Hematopoietic multipotent progenitor cell (in vitro differentiated cells): ENCODE results near the gene MYBPH. TPM values are rescaled to one million over a fixed set of nuclear protein-coding genes. Genes with fewer than 3 reads are reported as not detected.
A peak's percentile ranks its signal among the peaks of the same experiment; 100 is the strongest.

Experiments used
- DNase-seq, 3 donors: peaks; one replicate each; pipeline ENCODE4 v3.0.0-alpha.2; 2011 to 2015; ENCODE audit warnings: low read depth in 2 of 3, low spot score in 2 of 3
- total RNA-seq: library from RNA; depleted of rRNA; stranded (reverse); fragments of >200 nt; gene quantifications from one replicate; pipeline ENCODE4 v1.2.3, GENCODE V29; 2012

The MYBPH gene
- total RNA-seq, 1 donor, result not detected

DNA sequence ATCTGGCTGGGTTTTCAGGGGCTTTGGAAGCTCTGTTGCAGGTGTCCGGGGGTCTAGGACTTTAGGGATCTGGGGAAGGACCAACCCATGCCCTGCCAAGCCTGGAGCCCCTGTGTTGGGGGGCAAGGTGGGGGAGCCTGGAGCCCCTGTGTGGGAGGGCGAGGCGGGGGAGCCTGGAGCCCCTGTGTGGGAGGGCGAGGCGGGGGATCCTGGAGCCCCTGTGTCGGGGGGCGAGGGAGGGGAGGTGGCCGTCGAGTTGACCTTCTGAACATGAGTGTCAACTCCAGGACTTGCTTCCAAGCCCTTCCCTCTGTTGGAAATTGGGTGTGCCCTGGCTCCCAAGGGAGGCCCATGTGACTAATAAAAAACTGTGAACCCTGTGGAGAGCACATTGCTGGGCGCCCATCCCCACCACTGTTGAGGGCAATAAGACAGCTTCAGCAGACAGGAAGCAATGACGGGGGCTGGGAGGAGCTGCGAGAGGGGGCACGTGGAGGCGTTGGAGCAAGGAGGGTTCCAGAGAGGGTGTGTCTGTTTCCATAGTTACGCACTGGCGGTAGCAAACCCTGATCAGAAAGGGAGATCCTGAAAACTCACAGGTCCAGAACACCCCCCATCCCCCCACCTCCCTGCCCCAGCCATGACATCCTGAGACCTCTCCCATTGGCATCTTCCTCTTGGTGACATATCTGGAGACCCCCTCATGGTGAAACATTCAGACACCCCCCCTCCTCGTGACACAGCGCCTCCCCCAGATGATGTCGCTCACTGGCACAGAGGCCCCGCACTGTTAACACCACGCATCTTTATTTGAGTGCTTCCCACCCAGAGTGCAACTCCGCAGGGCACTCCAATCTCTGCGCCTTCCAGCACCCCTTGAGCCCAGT is 8.4 kb downstream of the MYBPH start:
- DNase-seq, result peak in 2 of 3 donors; percentile 22 to 47

DNA sequence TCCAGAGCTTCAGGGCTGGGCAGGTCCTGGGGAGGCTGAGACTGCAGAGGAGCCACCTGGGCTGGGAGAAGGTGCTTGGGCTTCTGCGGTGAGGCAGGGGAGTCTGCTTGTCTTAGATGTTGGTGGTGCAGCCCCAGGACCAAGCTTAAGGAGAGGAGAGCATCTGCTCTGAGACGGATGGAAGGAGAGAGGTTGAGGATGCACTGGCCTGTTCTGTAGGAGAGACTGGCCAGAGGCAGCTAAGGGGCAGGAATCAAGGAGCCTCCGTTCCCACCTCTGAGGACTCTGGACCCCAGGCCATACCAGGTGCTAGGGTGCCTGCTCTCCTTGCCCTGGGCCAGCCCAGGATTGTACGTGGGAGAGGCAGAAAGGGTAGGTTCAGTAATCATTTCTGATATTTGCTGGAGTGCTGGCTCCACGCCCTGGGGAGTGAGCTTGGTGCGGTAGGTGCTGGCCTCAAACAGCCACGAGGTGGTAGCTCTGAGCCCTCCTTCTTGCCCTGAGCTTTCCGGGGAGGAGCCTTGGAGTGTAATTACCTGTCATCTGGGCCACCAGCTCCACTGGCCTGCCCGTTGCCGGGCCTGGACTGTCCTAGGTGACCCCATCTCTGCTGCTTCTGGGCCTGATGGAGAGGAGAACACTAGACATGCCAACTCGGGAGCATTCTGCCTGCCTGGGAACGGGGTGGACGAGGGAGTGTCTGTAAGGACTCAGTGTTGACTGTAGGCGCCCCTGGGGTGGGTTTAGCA is 9.3 kb downstream of the MYBPH start:
- peak in 2 of 3 donors; percentile 30 to 50 for DNase-seq

DNA sequence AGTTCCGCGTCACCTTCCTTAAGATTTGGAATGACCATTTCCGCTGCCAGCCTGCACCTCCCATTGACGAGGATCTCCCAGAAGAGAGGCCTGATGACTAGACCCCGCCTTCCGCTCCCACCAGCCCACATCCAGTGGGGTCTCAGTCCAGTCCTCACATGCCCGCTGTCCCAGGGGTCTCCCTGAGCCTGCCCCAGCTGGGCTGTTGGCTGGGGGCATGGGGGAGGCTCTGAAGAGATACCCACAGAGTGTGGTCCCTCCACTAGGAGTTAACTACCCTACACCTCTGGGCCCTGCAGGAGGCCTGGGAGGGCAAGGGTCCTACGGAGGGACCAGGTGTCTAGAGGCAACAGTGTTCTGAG is 9.8 kb downstream of the MYBPH start:
- DNase-seq, result no peak

DNA sequence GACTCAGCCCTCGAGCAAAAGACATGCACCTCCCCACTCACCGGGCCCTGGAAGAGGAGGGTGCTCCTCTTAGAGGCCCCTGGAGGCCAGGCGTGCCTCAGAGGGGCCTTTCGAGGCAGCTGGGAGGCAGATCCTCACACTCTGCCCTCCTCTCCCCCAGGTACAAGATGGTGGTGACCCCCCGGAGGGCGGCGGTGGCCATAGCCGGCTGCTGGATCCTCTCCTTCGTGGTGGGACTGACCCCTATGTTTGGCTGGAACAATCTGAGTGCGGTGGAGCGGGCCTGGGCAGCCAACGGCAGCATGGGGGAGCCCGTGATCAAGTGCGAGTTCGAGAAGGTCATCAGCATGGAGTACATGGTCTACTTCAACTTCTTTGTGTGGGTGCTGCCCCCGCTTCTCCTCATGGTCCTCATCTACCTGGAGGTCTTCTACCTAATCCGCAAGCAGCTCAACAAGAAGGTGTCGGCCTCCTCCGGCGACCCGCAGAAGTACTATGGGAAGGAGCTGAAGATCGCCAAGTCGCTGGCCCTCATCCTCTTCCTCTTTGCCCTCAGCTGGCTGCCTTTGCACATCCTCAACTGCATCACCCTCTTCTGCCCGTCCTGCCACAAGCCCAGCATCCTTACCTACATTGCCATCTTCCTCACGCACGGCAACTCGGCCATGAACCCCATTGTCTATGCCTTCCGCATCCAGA is 10.4 kb downstream of the MYBPH start:
- no peak for DNase-seq

DNA sequence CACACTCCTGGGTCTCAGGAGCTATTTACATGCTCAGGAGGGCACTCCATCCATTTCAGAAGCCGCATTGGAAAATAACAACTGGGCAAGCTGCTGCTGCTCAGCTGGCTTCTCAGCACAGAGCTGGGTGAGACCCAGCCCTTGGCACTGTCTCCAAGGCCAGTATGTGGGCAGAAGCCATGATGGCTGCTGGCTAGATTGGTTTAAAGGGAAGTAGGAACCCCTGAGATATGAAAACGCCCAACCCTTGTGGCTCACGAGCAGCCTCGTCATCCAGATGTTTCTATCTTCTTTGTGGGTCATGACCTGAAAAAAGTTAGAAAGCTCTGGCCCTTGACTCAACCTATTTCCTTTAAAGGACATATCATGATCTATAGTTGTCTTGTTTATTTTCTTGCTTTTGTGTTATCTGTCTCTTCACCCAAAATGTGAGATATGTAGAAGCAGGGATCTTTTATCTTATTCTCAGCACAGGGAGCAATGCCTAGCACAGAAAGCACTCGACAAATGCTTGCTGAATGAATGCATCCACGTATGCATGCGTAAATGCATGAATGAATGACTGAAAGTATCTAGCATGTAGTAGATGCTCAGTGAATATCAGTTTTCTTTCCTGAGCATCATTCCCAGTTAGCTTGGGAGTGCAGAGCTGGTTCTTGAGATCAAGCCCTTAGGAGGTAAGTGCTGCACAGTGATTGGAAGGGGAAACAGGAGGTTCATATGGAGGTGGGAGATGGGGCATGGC is 11.6 kb downstream of the MYBPH start:
- DNase-seq, result peak in 2 of 3 donors; percentile 26 to 51

DNA sequence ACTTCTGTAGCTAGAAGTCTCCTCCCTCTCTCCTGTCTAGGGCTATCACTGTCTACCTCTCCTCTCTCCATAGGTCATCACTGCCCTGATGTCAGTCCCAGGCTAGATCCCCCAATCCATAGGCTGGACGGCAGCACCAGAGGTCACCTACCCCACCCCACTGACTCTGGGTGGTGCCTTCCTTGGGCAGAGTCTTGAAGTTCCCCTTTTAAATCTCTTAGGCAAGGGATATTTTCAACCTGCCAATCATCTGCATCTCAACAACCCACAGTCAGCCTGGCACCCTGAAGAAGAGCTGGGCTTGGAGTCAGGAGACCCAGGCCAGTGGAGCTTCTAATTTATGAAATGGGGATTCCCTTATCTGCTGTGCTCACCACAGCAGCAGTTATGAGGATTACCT is 13.2 kb downstream of the MYBPH start:
- DNase-seq, result no peak

DNA sequence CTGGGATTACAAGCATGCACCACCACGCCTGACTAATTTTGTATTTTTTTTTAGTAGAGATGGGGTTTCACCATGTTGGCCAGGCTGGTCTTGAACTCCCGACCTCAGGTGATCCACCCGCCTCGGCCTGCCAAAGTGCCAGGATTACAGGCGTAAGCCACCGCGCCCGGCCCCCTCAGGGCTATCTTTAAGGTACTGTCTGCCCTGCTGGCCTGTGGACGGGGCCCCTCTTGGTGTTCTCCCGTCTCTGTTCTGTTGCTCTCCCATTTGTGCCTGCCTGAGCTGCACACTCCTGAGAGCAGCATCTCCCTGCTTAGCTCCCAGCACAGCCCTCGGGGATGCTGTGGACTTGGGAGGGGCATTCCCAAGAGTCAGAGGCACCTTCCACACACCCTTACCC is 13.9 kb downstream of the MYBPH start:
- DNase-seq, result no peak

DNA sequence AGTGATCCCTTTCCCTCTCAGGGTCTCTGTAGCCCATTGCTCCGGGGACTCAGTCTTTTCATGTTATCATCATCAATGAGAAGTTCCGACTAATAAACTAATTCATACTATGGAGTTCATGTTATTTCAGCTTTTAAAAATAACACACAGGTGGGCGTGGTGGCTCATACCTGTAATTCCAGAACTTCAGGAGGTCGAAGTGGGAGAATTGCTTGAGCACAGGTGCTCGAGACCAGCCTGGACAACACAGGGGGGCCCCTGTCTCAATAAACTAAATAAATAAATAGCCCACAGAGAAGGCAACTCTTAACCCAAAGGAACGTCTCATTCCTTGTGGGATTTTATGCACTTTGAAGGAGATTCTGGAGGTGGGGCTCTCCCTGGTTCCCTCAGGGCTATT is 14.5 kb downstream of the MYBPH start:
- DNase-seq, result no peak

DNA sequence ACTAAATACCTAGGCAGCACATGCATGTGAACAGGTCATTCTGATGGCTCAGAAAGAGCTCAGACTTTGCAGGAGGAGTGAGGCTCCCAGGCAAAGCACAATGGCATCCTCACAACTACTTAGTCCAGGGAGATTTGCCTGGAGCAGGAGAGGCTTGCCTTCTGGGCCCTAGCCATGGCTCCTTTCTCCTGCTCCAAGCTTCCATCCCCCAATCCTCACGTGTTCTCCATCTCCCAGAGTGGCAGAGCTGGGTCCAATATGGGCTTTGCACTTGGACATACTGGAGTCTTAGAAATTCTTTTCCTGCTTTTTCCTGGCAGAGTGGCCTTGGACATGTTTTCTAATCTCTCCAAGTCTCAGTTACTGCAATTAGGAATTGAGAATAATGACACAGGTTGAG is 15.8 kb downstream of the MYBPH start:
- DNase-seq, result no peak

DNA sequence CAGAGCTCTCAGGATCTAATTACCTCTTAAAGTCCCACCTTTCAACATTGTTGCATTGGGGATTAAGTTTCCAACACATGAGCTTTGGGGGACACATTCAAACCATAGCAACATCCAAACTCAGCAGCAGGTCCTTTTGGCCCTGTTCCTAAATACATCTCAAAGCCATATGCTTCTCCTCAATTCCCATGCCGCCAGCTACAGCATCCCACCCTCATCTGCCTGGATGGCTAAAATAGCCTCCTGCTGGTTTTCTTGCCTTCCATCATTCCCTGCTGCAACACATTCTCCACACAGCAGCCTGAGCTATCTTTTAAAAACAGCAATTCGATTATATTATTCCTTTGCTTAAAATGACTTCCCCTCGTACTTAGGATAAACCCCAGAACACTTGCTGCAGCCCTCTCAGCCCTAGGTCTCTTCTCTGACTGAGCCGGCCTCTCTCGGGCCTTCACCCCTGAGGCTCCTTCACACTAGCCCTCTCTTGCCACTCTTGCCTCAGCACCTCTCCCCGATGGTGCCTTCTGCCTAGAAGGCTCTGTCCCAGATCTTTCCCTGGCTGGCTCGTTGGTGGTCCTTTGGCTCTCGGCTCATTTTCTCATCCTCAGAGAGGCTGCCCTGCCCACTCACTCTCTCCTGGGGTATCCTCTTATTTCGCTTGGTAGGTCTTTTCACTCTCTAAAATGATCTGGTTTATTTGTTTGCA is 16.5 kb downstream of the MYBPH start:
- no peak for DNase-seq

DNA sequence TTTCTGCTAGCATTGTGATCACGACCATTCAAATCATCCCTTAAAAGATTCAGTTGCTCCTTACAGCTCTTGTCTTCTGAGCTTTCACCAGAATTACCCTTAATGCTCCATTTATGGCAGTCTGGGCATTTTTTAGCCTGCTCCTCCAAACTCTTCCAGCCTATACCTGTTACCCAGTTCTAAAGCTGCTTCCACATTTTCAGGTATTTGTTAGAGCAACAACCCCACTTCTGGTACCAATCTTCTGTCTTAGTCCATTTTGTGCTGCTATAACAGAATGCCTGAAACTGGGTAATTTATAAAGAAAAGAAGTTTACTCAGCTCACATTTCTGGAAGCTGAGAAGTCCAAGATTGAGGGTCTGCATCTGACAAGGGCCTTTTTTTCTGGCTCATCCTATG is 17.2 kb downstream of the MYBPH start:
- DNase-seq, result no peak

DNA sequence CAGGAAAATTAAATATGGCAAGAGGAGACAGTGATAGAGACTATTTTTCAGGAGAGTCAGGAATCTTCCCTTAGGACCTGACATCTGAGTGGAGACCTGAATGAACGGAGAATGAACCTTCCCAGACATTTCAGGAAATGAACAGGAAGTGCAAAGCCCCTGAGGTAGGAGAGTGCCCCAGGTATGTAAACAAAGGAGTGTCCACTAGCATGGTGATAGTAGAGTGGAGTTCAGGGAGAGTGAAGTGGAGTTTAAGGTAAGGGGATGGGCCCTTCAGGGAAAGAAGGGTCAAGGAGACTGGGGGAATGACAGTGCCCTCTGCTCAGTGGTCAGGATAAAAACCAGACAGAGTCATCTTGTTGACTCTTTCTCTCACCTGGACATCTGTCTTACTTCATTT is 19.3 kb downstream of the MYBPH start:
- DNase-seq, result no peak

DNA sequence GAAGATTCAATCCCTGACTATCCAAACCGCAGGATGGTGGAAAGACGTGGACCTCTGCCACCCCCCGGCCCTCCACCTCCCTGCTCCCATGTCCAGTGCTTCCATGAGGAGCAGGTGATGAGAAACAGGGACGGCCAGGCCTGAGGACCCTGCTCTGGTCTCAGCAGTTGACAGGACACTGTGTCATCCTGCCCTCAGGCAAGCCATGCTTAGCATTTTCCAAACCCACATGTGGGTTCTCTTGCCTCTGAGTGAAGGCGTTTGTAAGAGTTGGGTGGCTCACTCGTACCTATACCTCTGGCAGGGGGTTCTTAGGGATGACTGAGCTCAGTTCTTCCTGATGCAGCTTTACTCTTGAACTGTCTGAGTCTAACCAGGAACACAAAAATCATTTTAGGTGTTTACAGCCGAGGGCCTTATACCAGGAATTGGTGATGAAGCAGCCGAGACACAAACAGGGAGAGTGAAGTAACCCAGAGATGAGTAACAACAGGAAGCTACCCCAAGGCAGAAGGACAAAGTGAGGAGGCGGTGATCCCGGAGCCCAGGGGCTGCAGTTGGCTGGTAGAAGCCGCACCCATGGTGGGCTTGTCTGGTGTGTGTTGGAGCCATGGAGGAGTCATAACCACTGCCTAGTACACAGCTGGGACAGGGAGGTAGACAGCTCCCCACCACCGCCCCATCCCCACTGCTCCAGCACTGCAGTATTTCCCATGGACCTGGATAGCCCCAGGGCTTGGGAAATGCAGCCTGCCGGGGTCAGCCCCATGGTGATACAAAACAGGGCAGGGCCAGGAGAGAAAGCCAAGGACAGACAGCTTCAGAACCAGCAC is 21.4 kb downstream of the MYBPH start:
- DNase-seq, result no peak

DNA sequence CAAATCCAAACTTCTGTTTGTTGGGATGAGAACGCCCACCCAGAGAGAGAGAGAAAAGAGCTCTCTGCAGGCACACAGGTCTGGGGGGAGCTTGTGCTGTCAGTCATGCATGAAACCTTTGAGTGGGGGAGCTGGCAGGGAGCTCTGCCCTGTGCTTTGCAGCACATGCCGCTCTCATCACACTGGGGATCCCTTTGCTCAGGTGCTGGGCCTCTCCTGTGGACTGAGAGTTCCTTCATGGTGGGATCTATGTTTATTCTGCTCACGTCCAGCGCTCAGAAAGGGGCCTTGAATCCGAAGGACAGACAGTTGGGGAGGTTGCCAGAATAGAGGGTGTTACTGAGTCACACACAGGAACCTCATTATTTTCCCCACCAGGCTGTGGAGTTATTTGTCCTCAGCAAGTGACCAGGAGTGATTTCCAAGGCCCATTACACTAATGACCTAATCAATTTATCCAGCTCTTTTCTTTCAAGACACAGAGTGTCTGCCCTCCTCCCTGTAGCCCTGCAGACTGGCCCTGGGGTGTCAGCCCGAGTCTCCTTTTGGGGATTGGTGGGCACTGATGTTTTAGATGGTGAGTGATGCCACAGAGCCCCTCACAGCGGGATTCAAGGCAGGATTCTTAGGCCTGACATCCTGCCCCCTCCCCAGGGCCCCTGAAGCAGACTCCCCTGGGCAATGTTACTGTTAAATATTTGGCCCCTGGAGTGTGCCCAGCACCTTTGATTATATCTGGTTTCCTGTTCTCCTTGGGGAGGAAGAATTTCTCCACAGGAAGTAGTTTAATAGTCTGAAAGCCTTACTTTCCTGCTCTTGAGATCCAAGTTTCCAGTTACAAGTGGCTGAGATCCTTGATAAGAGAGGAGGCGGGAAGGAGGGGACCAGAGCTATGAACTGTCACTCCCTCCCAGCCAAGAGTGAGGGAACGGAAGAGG is 22.3 kb downstream of the MYBPH start:
- no peak for DNase-seq

DNA sequence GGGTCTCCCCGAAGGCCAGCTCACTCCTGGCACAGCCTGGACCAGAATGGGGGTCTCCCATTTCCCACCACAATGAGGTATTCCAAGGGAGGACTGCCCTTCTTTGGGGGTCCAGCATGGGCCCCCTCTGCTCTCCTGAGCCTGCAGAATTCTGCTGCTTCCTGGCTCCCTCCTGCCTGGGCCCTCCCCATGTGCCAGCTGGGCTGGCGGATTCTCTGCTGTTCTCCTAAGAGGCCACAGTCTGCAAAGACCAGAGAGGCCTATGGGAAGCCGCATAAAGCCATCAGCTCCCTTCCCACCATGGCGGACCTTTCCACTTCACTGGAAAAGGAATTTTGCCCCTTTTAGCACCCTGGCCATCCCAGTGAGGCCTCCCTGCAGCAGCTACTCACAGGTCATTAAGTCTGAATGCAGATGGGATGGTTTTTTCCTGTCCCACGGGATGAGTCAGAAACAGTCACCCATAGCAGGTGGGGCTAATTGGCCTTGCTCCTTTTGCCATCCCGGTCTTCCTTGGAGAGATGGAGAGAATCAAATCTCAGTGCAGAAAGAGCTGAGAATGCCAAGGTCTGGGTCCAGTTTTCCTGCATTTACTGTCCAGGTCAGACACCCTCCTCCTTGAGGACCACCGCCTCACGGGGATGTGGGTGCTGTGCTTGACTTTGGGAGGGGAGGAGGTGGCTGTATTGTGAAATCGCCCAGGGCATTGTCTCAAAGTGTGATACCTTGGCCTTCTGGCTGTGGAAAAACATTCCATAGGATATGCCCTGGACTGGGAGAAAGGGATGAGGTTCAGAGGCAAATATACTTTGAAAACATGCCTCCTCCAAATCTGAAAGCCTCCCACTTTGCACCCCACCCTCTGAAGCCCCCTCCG is 23.2 kb downstream of the MYBPH start:
- DNase-seq, result no peak

DNA sequence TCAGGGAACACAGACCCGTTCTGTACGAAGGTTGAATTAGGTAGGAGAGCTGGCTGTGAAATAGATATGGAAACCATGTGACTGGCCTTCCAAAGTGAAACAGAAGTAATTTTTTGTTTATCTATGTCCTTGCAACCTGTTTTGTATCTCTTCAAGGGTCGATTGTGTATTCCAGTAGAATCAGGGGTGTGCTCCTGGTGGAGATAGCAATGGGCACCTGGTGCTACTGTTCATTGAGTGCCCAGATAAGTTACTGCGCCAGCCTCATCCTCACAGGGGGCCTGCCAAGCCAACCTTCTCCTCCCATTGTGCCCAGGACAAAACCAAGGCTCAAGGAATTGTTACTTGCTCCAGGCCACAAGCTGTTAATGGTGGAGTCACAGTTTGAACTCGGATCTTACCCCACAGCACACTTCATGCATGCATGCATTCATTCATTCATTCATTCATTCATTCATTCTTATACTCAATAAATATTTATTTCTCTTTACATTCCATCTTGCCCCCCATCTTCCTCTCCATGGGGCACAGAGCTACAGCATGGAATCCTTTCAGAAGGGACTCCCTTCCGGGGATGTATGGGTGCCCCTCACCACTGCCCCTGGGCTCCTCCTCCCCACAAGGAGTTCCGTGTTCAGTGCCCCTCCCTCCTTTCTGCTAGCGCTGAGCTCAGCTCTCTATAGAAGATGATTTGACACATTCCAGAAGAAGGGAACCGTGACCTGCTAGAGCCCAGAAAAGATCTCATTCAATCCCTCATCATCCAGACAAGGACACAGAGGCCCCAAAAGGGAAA is 24.1 kb downstream of the MYBPH start:
- DNase-seq, result no peak
